ENCODE measurements around the gene ELL2. TPM values are rescaled to one million over a fixed set of nuclear protein-coding genes. Genes with fewer than 3 reads are reported as not detected.

ELL2 gene
- total and polyA plus RNA-seq, 12 donors: 10.5 to 68.2 (median 27.2) TPM

- intact Hi-C loops (cut with DNase I): no loop called here
- DNase-seq (no peak), ATAC-seq (peak in 1 of 8 donors; percentile 62)
- Histone ChIP-seq H3K4me1 (peaks cover 0 to 30% (median 12%) of the 10 kb centered on the region in 9 donors), H3K4me3 (no peak overlapping the region), H3K36me3 (no peaks in the 10 kb centered on the region), H3K9me3 (no peaks in the 10 kb centered on the region), H3K27ac (no peak overlapping the region), H3K27me3 (no peaks in the 10 kb centered on the region)
- WGBS, 2 donors: 21 to 25% methylated on average over 1 of the region's 1 CpG
- TF ChIP-seq, protein P1, sequence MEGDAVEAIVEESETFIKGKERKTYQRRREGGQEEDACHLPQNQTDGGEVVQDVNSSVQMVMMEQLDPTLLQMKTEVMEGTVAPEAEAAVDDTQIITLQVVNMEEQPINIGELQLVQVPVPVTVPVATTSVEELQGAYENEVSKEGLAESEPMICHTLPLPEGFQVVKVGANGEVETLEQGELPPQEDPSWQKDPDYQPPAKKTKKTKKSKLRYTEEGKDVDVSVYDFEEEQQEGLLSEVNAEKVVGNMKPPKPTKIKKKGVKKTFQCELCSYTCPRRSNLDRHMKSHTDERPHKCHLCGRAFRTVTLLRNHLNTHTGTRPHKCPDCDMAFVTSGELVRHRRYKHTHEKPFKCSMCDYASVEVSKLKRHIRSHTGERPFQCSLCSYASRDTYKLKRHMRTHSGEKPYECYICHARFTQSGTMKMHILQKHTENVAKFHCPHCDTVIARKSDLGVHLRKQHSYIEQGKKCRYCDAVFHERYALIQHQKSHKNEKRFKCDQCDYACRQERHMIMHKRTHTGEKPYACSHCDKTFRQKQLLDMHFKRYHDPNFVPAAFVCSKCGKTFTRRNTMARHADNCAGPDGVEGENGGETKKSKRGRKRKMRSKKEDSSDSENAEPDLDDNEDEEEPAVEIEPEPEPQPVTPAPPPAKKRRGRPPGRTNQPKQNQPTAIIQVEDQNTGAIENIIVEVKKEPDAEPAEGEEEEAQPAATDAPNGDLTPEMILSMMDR (IDR thresholded peaks at IDR 0.05): no peak
Measured at GRCh38 chr5:95989283-95990048, 27.8 kb upstream of the ELL2 start.

- H3K4me1 ChIP-seq: peaks cover 0 to 33% (median 13%) of the 10 kb centered on the region in 9 donors
- H3K4me3 ChIP-seq: no peak overlapping the region
- peak in 2 of 8 donors; percentile 48 to 65 for ATAC-seq
- 39 to 48% methylated on average over 3 of the region's 3 CpGs for WGBS, 2 donors
- TF ChIP-seq, protein P1 (IDR thresholded peaks at IDR 0.05): no peak
- H3K27me3 ChIP-seq: no peaks in the 10 kb centered on the region
- no peaks in the 10 kb centered on the region for H3K36me3 ChIP-seq
- intact Hi-C loops (cut with DNase I): no loop called here
- no peaks in the 10 kb centered on the region for H3K9me3 ChIP-seq
- DNase-seq: no peak
- no peak overlapping the region for H3K27ac ChIP-seq
Measured at GRCh38 chr5:95988877-95989276, 27.2 kb upstream of the ELL2 start.

GRCh38 chr5:95988094-95988493 lies 26.4 kb upstream of the ELL2 start:
- H3K27ac ChIP-seq: no peak overlapping the region
- WGBS, 2 donors: 96 to 97% methylated on average over 4 of the region's 4 CpGs
- peaks cover 0 to 33% (median 13%) of the 10 kb centered on the region in 9 donors for H3K4me1 ChIP-seq
- no peaks in the 10 kb centered on the region for H3K9me3 ChIP-seq
- ATAC-seq (no peak), DNase-seq (no peak)
- TF ChIP-seq, protein P1 (IDR thresholded peaks at IDR 0.05): no peak
- H3K27me3 ChIP-seq: no peaks in the 10 kb centered on the region
- no peaks in the 10 kb centered on the region for H3K36me3 ChIP-seq
- intact Hi-C loops (cut with DNase I): no loop called here
- H3K4me3 ChIP-seq: no peak overlapping the region

GRCh38 chr5:95986937-95987520 lies 25.4 kb upstream of the ELL2 start:
- ATAC-seq (peak in 6 of 8 donors; percentile 33 to 71 (median 67)), DNase-seq (no peak)
- peaks cover 0 to 33% (median 13%) of the 10 kb centered on the region in 9 donors for H3K4me1 ChIP-seq
- no peak overlapping the region for H3K4me3 ChIP-seq
- TF ChIP-seq, protein P1 (IDR thresholded peaks at IDR 0.05): no peak
- 87 to 89% methylated on average over 5 of the region's 5 CpGs for whole genome bisulfite sequencing, 2 donors
- no peaks in the 10 kb centered on the region for H3K9me3 ChIP-seq
- no peaks in the 10 kb centered on the region for H3K27me3 ChIP-seq
- intact Hi-C loops (cut with DNase I): no loop called here
- H3K36me3 ChIP-seq: no peaks in the 10 kb centered on the region
- peak overlapping the region in 1 of 10 donors; percentile 43 for H3K27ac ChIP-seq

Measured in heart right ventricle (tissue), 16 donors.